ENCODE data around the gene CDH6.
"Not testable (repeated sequence)": the region's sequence is repeated elsewhere in the genome, so short reads cannot be mapped to it uniquely, and the experiment has no call there.

The CDH6 gene

DNA sequence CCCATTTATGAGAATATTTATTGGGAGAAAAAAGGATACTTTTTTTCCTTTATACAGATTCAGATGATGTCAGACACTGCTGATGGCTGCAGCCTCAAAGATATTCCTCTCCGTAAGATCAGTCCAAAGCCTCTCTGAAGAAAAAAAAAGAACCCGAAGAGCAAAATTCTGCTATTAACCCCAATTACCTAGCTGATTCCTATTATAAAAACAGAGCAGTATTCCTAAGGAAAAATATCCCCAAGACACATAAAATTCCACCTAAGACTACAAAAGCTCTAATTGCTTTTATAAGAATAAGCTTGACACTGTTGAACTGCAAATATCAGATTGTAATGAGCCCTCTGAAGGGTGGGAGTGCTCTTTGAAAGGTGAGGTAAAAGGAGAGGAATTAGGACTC is 138.7 kb downstream of the CDH6 start:
- DNase-seq (ENCODE audit: low read depth) = no peak

DNA sequence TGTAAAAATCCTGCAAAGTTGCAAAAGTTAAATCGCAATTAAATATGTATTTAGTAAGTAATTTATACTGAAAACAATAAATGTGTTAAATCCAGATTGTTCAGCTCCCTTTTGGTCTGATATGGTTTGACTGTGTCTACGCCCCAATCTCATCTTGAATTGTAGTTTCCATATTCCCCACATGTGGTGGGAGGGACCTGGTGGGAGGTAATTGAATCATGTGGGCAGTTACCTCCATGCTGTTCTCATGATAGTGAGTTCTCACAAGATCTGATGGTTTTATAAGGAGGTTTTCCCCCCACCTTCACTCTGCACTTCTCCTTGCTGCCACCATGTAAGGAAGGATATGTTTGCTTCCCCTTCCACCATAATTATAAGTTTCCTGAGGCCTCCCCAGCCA is 140.0 kb downstream of the CDH6 start:
- no peak for DNase-seq (ENCODE audit: low read depth)

GRCh38 chr5:31334061-31334860 is 140.8 kb downstream of the CDH6 start:
- no peak for DNase-seq (ENCODE audit: low read depth)

GRCh38 chr5:31335456-31335855 is 142.0 kb downstream of the CDH6 start:
- DNase-seq (ENCODE audit: low read depth) = no peak

DNA sequence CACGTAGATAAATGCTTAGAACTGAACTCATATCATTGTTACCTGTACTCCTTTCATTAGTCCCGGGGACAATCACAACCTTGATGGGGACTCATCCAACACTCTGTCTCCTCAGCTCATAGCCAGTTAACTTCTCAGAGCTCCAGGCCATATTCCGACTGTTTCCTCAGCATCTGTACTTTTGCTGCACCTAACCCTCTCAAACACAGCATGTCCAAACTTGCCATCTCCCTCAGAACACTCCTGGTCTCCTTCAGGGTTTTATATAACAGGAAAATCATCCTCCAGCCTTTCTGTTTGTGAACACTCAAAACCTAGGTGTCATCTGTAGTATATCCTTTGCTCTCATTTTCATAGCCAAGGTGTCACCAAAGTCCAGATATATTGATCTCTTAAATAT is 150.5 kb downstream of the CDH6 start:
- DNase-seq (ENCODE audit: low read depth) = no peak

GRCh38 chr5:31346896-31347551 is 153.5 kb downstream of the CDH6 start:
- no peak for DNase-seq (ENCODE audit: low read depth)

- no peak for DNase-seq (ENCODE audit: low read depth)
Observed at GRCh38 chr5:31347552-31347905, 154.0 kb downstream of the CDH6 start.

- no peak for DNase-seq (ENCODE audit: low read depth)
Observed at GRCh38 chr5:31350395-31350794, 156.9 kb downstream of the CDH6 start.

DNA sequence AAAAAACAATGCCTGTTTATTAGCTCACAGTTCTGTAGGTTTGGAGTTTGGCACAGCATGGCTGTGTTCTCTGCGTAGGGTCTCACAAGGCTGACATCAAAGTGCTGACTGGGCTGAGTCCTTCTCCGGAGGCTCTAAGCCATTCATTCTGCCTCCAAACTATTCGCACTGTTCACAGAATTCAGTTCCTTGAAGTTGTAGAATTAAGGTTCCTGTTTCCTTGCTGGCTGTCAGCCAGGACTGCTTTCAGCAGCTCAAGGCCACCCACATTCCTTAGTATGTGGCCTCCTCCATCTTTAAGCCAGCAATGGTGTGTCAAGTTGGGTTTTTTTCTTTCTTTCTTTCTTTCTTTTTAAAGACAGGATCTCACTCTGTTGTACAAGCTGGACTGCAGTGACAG is 161.9 kb downstream of the CDH6 start:
- no peak for DNase-seq (ENCODE audit: low read depth)

DNA sequence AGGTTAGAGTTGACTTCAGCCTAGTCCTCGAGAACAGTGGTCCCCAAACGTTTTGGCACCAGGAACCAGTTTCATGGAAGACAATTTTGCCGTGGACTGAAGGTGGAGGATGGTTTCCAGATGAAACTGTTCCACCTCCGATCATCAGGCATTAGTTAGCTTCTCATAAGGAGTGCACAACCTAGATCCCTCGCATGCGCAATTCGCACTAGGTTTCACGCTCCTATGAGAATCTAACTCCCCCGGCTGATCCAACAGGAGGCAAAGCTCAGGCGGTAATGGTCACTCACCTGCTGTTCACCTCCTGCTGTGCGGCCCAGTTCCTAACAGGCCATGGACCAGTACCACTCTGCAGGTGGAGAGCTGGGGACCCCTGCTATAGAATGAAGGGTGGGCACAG is 163.6 kb downstream of the CDH6 start:
- no peak for DNase-seq (ENCODE audit: low read depth)

DNA sequence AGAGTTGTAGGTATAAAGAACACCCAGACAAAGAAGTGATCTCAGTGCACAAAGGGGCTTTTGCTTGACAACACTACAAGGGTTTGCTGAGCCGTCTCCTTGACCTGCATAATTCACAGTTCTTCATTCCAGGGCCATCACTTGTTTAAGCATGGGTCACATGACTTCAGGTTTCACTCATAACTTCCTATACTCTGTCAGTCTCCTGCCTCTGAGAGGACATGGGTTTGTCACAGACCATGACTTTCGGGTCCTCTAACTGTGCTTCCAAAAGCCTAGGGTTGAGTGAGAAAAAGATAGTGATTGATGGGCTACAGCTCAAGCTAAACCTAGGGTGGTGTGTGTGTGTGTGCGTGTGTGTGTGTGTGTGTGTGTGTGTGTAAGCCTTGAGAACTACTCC is 166.4 kb downstream of the CDH6 start:
- DNase-seq (ENCODE audit: low read depth) = no peak

DNA sequence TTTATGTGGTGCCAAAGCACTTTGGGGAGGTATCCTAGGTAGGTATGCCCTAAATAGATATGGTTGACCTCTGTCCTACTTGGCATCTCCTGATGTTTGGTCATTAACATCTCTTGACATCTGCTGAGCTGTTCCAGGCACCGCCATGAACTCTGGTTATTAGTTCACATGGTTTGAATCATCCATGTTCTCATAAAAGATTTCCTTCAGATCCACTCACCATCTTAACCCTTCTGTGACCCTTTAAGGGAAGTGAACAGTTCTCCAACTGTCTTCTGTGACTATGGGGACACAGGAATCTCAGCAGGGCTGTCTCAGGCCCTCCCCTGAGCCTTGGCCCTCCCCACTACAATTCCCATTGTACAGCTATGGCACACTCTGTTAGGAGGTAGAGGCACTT is 167.7 kb downstream of the CDH6 start:
- DNase-seq (ENCODE audit: low read depth) = no peak

- DNase-seq (ENCODE audit: low read depth) = not testable (repeated sequence)
Observed at GRCh38 chr5:31361704-31362528, 168.4 kb downstream of the CDH6 start.

- no peak for DNase-seq (ENCODE audit: low read depth)
Observed at GRCh38 chr5:31362529-31362900, 169.0 kb downstream of the CDH6 start.

GRCh38 chr5:31362931-31363568 is 169.6 kb downstream of the CDH6 start:
- DNase-seq (ENCODE audit: low read depth) = no peak

DNA sequence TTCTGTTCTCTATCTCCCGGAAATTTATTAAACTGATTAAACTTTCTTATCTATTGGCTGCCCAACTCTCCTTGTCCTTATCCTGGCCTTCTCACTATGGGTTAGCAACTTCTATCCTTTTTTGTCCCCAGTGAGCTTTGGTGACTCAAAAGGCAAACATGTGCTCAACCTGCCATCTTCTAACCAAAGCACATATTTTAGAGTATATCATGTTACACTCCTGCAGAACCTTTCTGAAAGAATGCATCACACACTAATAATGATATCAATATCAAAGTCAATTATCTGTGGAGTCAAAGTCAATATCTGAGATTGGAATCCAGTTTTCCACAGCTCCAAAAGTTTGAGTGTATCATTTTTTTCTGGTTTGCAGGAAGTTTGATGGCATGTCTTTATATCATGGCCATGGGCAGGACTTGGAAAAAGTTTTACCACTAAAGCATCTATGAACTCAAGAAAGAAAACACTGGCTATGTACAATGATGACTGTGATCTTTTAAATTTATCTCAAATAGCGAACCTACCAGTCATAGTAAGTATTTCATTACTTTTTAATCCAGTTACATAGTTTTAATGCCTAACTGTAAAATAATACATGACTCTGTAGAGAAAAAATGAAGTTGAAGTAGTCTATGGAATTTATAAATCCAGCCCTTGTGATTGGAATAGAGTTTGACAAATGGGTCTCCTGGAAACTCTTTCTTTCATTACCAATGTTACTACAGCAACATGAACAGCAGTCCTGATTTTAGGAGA is 171.6 kb downstream of the CDH6 start:
- no peak for DNase-seq (ENCODE audit: low read depth)

GRCh38 chr5:31365776-31366175 is 172.3 kb downstream of the CDH6 start:
- DNase-seq (ENCODE audit: low read depth) = no peak

- no peak for DNase-seq (ENCODE audit: low read depth)
Observed at GRCh38 chr5:31366941-31367340, 173.5 kb downstream of the CDH6 start.

GRCh38 chr5:31372124-31372523 is 178.6 kb downstream of the CDH6 start:
- no peak for DNase-seq (ENCODE audit: low read depth)

- no peak for DNase-seq (ENCODE audit: low read depth)
Observed at GRCh38 chr5:31375999-31376720, 182.7 kb downstream of the CDH6 start.

GRCh38 chr5:31377274-31377946 is 183.9 kb downstream of the CDH6 start:
- no peak for DNase-seq (ENCODE audit: low read depth)

All from CMK (cell line).